IMR-90 (cell line): ENCODE results near the gene PRKCG. TPM values are rescaled to one million over a fixed set of nuclear protein-coding genes. Genes with fewer than 3 reads are reported as not detected.

Source experiments
- ATAC-seq: fragments of 200-7000 bp; cut with Tn5 transposase; 2 replicates; pipeline ENCODE4 v1.9.1; 2020; ENCODE audit warnings: low read depth, mild to moderate bottlenecking, moderate library complexity
- BruUV-seq: library from RNA; stranded (reverse); fragments of 400-500 nt; replicated peaks from 2 replicates; lab custom pipeline; 2021; lab: Mats Ljungman, UMichigan
- CTCF ChIA-PET: fragments of 300-600 bp; formaldehyde crosslinking; extraction: SDS; loops from one replicate; lab custom pipeline; 2021; ENCODE audit warnings: antibody characterized with exemption; lab: Yijun Ruan, JAX
- POLR2A ChIA-PET: fragments of 300-600 bp; sonication (Branson Sonifier 250); formaldehyde crosslinking; loops from one replicate; lab custom pipeline; 2022; ENCODE audit warnings: antibody characterized with exemption; ENCODE audit not compliant: unreplicated experiment; lab: Charles Lee
- DNase-seq: peaks from one replicate; pipeline ENCODE4 v3.0.0; 2013
- H2AFZ ChIP-seq: replicated peaks from 2 replicates; pipeline ENCODE3; 2013; ENCODE audit warnings: low read length, mild to moderate bottlenecking; ENCODE audit not compliant: poor library complexity
- H2AK5ac ChIP-seq: 2 replicates; pipeline ENCODE4 v1.6.1; 2013; ENCODE audit warnings: low read depth, low read length, inconsistent platforms
- H2AK9ac ChIP-seq: replicated peaks from 2 replicates; pipeline ENCODE3; 2013; ENCODE audit warnings: mild to moderate bottlenecking, low read depth, low read length, moderate library complexity; ENCODE audit not compliant: poor library complexity
- H2BK120ac ChIP-seq: 2 replicates; pipeline ENCODE4 v1.6.1; 2013; ENCODE audit warnings: low read depth, low read length, inconsistent platforms
- H2BK15ac ChIP-seq: 3 replicates; pipeline ENCODE4 v1.6.1; 2013; ENCODE audit warnings: low read depth, low read length, inconsistent platforms
- H2BK20ac ChIP-seq: 2 replicates; pipeline ENCODE4 v1.6.1; 2013; ENCODE audit warnings: low read depth, mild to moderate bottlenecking, inconsistent platforms, low read length, moderate library complexity
- H2BK5ac ChIP-seq: 2 replicates; pipeline ENCODE4 v1.6.1; 2013; ENCODE audit warnings: mild to moderate bottlenecking, low read depth, low read length, inconsistent platforms; ENCODE audit not compliant: poor library complexity, severe bottlenecking
- H3K14ac ChIP-seq: replicated peaks from 2 replicates; pipeline ENCODE4 v1.6.1; 2013; ENCODE audit warnings: low read depth, low read length, inconsistent platforms
- H3K18ac ChIP-seq: 2 replicates; pipeline ENCODE4 v1.6.1; 2013; ENCODE audit warnings: low read depth, low read length, control low read depth
- H3K23ac ChIP-seq: 2 replicates; pipeline ENCODE4 v1.6.1; 2013; ENCODE audit warnings: low read depth, low read length, inconsistent platforms
- H3K27ac ChIP-seq: 2 replicates; pipeline ENCODE4 v1.5.1; 2013; ENCODE audit warnings: mild to moderate bottlenecking, control low read depth, low read length; ENCODE audit not compliant: insufficient read depth
- H3K27me3 ChIP-seq: 2 replicates; pipeline ENCODE4 v1.6.1; 2013; ENCODE audit warnings: low read length; ENCODE audit not compliant: control insufficient read depth, insufficient read depth
- H3K36me3 ChIP-seq: 2 replicates; pipeline ENCODE4 v1.6.1; 2013; ENCODE audit warnings: low read length, mixed read lengths; ENCODE audit not compliant: control insufficient read depth, insufficient read depth
- H3K4ac ChIP-seq: 2 replicates; pipeline ENCODE4 v1.6.1; 2013; ENCODE audit warnings: low read depth, low read length, inconsistent platforms
- H3K4me1 ChIP-seq: 2 replicates; pipeline ENCODE4 v1.6.1; 2013; ENCODE audit warnings: low read length, mixed read lengths; ENCODE audit not compliant: control insufficient read depth, insufficient read depth
- H3K4me2 ChIP-seq: 2 replicates; pipeline ENCODE4 v1.6.1; 2013; ENCODE audit warnings: low read depth, mild to moderate bottlenecking, control low read depth, low read length, moderate library complexity
- H3K4me3 ChIP-seq: 2 replicates; pipeline ENCODE4 v1.5.1; 2013; ENCODE audit warnings: low read depth, mild to moderate bottlenecking, control low read depth, low read length, moderate library complexity; ENCODE audit not compliant: insufficient read depth
- H3K56ac ChIP-seq: 2 replicates; pipeline ENCODE4 v1.6.1; 2013; ENCODE audit warnings: low read length, inconsistent platforms; ENCODE audit not compliant: insufficient read depth; ENCODE audit errors: extremely low read depth
- H3K79me1 ChIP-seq, 2 experiments: 2 replicates each; pipeline ENCODE4 v1.6.1; 2013; ENCODE audit warnings: low read length in 2 of 2, inconsistent platforms in 1 of 2, low read depth in 1 of 2
- H3K9ac ChIP-seq: 2 replicates; pipeline ENCODE4 v1.6.1; 2013; ENCODE audit warnings: low read depth, low read length, control low read depth
- H3K9me1 ChIP-seq: 2 replicates; pipeline ENCODE4 v1.6.1; 2013; ENCODE audit warnings: low read length, inconsistent platforms; ENCODE audit not compliant: insufficient read depth
- H3K9me3 ChIP-seq: 2 replicates; pipeline ENCODE4 v1.6.1; 2013; ENCODE audit warnings: low read length; ENCODE audit not compliant: control insufficient read depth, insufficient read depth
- H4K20me1 ChIP-seq: 2 replicates; pipeline ENCODE4 v1.6.1; 2013; ENCODE audit warnings: low read length, inconsistent platforms; ENCODE audit not compliant: insufficient read depth
- H4K5ac ChIP-seq: 2 replicates; pipeline ENCODE4 v1.6.1; 2013; ENCODE audit warnings: mild to moderate bottlenecking, low read depth, low read length, control low read depth
- H4K8ac ChIP-seq, 2 experiments: 2 replicates each; pipeline ENCODE4 v1.6.1; 2013; ENCODE audit warnings: low read depth in 2 of 2, low read length in 2 of 2, control low read depth in 1 of 2, inconsistent platforms in 1 of 2
- H4K91ac ChIP-seq: 2 replicates; pipeline ENCODE4 v1.6.1; 2013; ENCODE audit warnings: low read depth, low read length, inconsistent platforms; ENCODE audit not compliant: insufficient read depth
- CEBPB ChIP-seq: IDR thresholded peaks from 2 replicates; pipeline ENCODE4 v1.6.1; 2012; ENCODE audit warnings: low read depth, low read length, improper control_type of control experiment
- MAFK ChIP-seq: IDR thresholded peaks from 2 replicates; pipeline ENCODE4 v1.6.1; 2012; ENCODE audit warnings: low read depth, low read length, improper control_type of control experiment
- POLR2A ChIP-seq: IDR thresholded peaks from 2 replicates; pipeline ENCODE4 v1.6.1; 2012; ENCODE audit warnings: mild to moderate bottlenecking, low read depth, low read length
- RAD21 ChIP-seq: IDR thresholded peaks from 2 replicates; pipeline ENCODE4 v1.6.1; 2012; ENCODE audit warnings: low read length, improper control_type of control experiment
- RCOR1 ChIP-seq: IDR thresholded peaks from 2 replicates; pipeline ENCODE4 v1.6.1; 2012; ENCODE audit warnings: mild to moderate bottlenecking, low read length, improper control_type of control experiment; ENCODE audit not compliant: insufficient replicate concordance
- WGBS, 2 experiments: methylation state at CpG; one replicate each; pipeline versions ENCODE4 v1.1.5 to v1.1.7; 2013; ENCODE audit warnings: missing lambda C conversion rate in 2 of 2; ENCODE audit not compliant: insufficient read length in 1 of 2; ENCODE audit errors: extremely low coverage in 2 of 2; 5-methylcytosine and 5-hydroxymethylcytosine counted together
- dilution Hi-C: fragments of 300-500 bp; cut with HindIII; formaldehyde crosslinking; loops from one replicate; pipeline ENCODE4 v1.14.3; 2018; ENCODE audit warnings: low sequenced_read_pairs; ENCODE audit not compliant: unreplicated experiment
- in situ Hi-C: fragments of 300-500 bp; cut with MboI; formaldehyde crosslinking; loops from 3 replicates; pipeline ENCODE4 v1.14.3; 2019; ENCODE audit warnings: low sequenced_read_pairs, inconsistent platforms, mixed read lengths
- intact Hi-C: fragments of 100-400 bp; cut with micrococcal nuclease; formaldehyde crosslinking; loops from 2 replicates; pipeline ENCODE4 v1.10.0; 2022
- polyA plus RNA-seq, 3 experiments: library from polyadenylated mRNA; depleted of rRNA; stranded (reverse); fragments of >200 nt; gene quantifications; 2 replicates each; pipeline ENCODE4 v1.2.3, GENCODE V29; 2012; ENCODE audit warnings: low replicate concordance in 1 of 3
- total RNA-seq: library from RNA; depleted of rRNA; stranded (reverse); fragments of >200 nt; gene quantifications from 2 replicates; pipeline ENCODE4 v1.2.3, GENCODE V29; 2012

Gene PRKCG
- total and polyA plus RNA-seq, 2 of the 4 experiments (the other 2 are of a cell fraction): not detected

GRCh38 chr19:53916004-53916403 lies 34.0 kb downstream of the PRKCG start:
- dilution Hi-C loops (no loop called here), intact Hi-C loops (no loop called here), in situ Hi-C loops (no loop called here)
- no peak overlapping the region for H2AK5ac ChIP-seq
- H3K14ac ChIP-seq: no peak overlapping the region
- no CpG with 5 or more reads among the region's 6 CpGs for WGBS, 2 experiments
- no peaks in the 10 kb centered on the region for H3K4me1 ChIP-seq
- CTCF ChIA-PET: no interaction called here
- H3K27ac ChIP-seq: no peak overlapping the region
- ATAC-seq (no peak), DNase-seq (no peak)
- no TSS peak for BruUV-seq
- no peaks in the 10 kb centered on the region for H3K9me1 ChIP-seq
- H3K56ac ChIP-seq: no peak overlapping the region
- no peak overlapping the region for H3K4me3 ChIP-seq
- no peak overlapping the region for H2AFZ ChIP-seq
- no peak overlapping the region for H3K4me2 ChIP-seq
- no peak overlapping the region for H2BK120ac ChIP-seq
- H4K20me1 ChIP-seq: no peaks in the 10 kb centered on the region
- no peak overlapping the region for H2AK9ac ChIP-seq
- no peaks in the 10 kb centered on the region for H3K79me1 ChIP-seq
- H4K5ac ChIP-seq: no peak overlapping the region
- POLR2A ChIA-PET: no interaction called here
- no peaks in the 10 kb centered on the region for H3K9me3 ChIP-seq
- no peak overlapping the region for H3K9ac ChIP-seq
- H4K8ac ChIP-seq: no peak overlapping the region
- H2BK5ac ChIP-seq: no peak overlapping the region
- H3K23ac ChIP-seq: no peak overlapping the region
- H2BK20ac ChIP-seq: no peak overlapping the region
- H3K4ac ChIP-seq: no peak overlapping the region
- TF ChIP-seq MAFK: no peak
- no peak for TF ChIP-seq RCOR1
- TF ChIP-seq RAD21: no peak
- no peak for TF ChIP-seq CEBPB
- no peak for TF ChIP-seq POLR2A
- H3K36me3 ChIP-seq: peaks cover 2% of the 10 kb centered on the region
- peaks cover 2% of the 10 kb centered on the region; the same call in 1 of the 2 replicates for H3K27me3 ChIP-seq
- no peak overlapping the region for H2BK15ac ChIP-seq
- H3K18ac ChIP-seq: no peak overlapping the region
- H4K91ac ChIP-seq: no peak overlapping the region
